ENCODE data around the gene CPPED1.

DNA sequence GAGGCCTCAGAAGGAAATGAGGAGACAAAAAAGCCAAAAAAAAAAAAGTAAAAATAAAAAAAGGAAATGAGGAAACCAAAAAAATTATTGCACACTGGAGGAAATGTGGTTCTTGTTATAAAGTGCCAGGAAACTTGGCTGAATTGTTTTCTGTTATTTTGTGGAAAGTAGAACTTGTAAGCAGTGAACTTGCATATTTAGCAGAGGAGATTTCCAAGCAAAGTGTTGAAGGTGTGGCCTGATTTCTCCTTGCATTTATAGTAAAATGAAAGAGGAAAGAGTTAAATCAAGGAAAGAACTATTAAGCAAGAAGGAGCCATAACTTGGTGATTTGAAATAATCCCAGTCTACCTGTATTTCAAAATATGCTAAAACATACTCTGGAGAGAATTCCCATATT is 34.1 kb upstream of the CPPED1 start:
- TF ChIP-seq EZH2 (IDR thresholded peaks at IDR 0.05; ENCODE audit: low read length, missing control alignments): no peak
- TF ChIP-seq, protein P1, sequence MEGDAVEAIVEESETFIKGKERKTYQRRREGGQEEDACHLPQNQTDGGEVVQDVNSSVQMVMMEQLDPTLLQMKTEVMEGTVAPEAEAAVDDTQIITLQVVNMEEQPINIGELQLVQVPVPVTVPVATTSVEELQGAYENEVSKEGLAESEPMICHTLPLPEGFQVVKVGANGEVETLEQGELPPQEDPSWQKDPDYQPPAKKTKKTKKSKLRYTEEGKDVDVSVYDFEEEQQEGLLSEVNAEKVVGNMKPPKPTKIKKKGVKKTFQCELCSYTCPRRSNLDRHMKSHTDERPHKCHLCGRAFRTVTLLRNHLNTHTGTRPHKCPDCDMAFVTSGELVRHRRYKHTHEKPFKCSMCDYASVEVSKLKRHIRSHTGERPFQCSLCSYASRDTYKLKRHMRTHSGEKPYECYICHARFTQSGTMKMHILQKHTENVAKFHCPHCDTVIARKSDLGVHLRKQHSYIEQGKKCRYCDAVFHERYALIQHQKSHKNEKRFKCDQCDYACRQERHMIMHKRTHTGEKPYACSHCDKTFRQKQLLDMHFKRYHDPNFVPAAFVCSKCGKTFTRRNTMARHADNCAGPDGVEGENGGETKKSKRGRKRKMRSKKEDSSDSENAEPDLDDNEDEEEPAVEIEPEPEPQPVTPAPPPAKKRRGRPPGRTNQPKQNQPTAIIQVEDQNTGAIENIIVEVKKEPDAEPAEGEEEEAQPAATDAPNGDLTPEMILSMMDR (conservative IDR thresholded peaks at IDR 0.05 in 1 of 2, IDR thresholded peaks at IDR 0.05 in 1 of 2; ENCODE audit: low read depth in 1 of 2, low read length in 2 of 2): no peak

Measured in fibroblast of lung (primary cell).